GM18951 (cell line): ENCODE results near the gene FKBP8.

Experiments used
- POLR2A ChIP-seq: IDR thresholded peaks from 4 replicates; pipeline ENCODE4 v1.6.1; 2011; ENCODE audit warnings: mild to moderate bottlenecking; ENCODE audit not compliant: insufficient read length, insufficient read depth; ENCODE audit errors: extremely low read depth
- in situ Hi-C: fragments of 300-500 bp; cut with MboI; formaldehyde crosslinking; loops from one replicate; pipeline ENCODE4 v1.12.0; 2022; ENCODE audit warnings: low sequenced_read_pairs, mixed read lengths, inconsistent platforms; ENCODE audit not compliant: unreplicated experiment

FKBP8 gene

DNA sequence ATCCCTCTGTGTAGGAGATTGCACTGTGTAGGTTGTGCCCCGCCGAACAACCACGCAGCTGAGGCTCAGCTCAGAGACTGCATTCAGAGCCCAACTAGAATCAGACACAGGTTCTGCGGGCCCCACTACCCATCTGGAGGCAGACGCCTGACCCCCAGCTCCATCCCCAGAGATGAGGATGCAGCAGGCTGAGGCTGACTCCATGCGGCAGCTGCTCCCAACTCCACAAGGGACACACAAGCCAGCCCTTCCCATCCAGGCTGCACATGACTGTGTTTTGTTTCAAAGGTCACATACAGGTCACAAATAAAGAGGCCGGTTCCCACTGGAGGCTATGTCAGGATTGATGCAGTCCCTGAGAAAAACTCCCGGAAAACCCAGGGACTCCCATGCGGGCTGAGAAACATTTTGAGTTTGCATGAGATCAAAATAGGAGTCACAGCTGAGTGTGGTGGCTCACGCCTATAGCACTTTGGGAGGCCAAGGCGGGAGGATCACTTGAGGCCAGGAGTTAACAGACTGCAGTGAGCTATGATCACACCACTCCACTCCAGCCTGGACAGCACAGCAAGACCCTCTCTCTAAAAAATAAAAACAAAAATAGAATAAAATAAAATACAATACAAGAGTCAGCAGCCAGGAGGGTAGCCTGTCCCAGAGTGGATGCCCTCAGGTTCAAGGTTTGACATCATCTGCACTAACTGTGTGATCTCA lies 35.5 kb downstream of the FKBP8 start:
- no peak for TF ChIP-seq POLR2A
- in situ Hi-C loops = no loop called here

DNA sequence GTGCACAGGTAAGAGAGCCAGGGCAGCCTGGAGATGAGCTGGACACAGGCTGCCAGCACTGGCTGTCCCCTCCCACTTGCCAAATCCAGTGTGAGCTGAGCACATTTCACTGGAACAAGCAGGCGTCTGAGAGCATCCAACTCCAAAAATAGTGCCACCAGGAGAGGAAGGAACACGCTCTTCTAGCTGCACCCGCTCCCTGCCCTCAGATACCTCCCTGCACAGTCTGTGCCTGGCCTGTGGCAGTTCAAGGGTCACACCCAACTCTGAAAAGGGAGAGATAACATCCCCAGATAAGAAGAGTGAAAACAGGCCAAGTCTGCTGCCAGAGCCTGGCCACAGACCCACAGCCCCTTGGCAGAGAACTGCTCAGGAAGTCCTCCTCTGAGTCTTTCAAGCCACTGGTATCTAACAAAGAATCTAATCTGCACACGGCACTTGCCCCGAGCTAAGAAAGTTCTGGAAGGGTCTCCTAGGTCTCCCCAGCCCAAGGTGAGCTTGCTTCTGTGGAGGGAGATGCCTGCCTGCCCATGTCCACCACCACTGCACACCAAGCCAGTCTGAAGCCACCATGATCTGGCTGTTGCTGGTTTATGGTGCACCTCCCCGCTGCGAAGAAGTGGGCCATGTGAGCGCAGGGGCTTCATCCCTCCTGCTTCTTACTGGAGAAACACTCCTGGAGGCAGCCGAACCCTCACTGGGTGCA lies 36.2 kb downstream of the FKBP8 start:
- in situ Hi-C loops = no loop called here
- no peak for TF ChIP-seq POLR2A

DNA sequence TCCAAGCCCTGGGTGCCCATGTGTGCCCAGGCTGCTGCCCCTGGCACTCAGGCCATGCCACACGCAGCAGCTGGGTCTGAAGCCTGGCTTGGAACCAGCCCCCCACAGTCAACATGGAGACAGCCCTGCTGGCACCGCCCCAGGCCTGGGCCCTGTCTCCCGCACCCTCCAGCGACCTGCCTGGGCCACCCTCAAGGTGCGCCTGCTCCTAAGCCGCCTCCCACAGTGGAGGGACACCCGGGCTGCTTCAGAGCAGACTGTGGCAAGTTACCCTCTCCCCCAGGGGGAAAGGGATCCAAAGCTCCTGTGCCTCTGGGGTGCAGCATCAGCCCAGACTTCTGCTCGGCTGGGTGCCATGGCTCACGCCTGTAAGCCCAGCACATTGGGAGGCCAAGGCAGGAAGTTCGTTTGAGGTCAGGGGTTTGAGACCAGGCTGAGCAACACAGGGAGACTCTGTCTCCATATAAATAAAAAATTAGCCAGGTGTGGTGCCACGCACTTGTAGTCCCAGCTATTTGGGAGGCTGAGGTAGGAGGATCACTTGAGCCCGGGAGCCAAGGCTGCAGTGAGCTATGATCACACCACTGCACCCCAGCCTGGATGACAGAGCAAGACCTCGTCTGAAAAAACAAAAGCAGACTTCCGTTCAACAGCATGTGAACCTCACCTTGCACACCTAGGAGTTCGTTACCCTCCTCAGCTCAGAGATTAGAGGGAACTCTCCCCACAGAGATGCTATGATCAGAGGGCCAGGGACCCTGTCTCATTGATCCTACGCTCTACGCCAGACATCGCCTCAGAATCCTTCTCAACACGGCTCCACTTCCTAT lies 37.1 kb downstream of the FKBP8 start:
- in situ Hi-C loops = no loop called here
- no peak for TF ChIP-seq POLR2A

DNA sequence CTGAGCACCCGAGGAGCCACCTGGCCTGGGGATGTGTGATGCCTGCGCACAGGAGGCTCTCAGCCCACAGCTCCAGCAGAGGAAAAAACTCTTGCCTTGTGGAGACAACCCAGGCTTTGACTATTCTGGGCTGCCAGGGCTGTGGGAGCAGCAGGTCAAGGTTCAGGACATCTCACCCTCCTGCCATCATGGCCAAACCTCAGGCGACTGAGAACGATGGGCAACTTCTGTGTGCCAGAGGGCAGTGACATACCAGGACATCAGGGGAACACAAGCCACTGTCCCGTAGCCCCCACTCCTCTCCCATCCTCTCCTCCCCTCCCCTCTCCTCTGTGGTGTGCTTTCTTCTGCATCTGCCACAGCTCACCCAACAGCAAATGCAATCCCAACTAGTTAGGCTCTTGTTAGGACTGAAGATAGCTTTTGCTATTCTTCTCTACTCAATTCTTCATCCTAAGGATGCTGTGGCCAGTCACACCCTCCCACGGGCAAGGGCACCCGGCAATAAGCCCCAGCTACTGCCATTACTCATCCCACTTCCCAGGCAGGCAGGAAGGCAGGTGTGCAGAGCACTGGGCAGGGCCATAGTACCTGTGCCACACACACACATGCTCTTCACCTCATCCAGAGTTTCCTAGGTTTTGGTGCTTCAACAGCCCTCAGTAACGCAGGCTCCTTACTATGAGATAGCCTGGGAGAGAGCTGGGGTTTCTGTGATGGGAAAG lies 38.3 kb downstream of the FKBP8 start:
- TF ChIP-seq POLR2A = no peak
- in situ Hi-C loops = no loop called here

DNA sequence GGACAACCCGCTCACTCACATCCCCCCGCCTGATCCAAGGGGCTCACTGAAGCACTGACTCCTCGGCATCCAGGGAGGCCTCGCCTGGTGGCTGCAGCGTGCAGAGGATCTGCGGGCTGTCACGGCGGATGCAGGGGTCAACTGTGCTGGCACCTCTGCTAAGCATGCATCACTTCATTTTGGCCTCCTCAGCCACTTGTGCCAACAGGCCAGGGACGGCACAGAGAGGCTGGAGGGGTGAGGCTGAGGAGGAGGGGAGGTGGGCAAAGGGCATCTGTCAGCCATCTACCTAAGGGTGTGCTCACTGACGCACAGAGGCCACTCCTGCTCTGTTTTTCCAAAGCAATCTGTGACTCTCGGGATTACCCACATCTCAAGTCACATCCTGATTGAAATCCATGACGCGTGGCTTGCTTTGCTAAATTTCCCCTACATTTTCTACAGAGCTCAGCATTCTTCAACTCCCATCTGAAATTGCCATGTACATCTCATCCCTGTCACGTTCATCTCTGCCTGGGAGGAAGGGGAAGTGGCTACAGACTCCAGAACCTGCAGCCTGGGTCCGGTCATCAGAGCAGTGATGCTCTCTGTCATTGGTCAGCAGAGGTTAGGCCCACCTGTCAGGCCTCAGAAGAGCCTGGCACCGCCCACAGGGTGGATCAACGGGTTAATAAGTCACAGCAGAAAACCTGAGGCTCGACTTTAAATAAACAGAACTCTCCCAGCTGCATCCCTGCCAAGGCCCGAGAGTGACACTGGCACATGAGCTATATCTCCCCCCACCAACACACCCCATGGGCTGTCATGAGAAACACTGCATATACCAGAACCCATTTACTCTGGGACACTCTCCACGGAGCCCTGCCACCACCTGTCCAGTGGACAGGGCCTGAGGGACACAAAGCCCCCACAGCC lies 39.1 kb downstream of the FKBP8 start:
- TF ChIP-seq POLR2A = no peak
- in situ Hi-C loops = no loop called here

DNA sequence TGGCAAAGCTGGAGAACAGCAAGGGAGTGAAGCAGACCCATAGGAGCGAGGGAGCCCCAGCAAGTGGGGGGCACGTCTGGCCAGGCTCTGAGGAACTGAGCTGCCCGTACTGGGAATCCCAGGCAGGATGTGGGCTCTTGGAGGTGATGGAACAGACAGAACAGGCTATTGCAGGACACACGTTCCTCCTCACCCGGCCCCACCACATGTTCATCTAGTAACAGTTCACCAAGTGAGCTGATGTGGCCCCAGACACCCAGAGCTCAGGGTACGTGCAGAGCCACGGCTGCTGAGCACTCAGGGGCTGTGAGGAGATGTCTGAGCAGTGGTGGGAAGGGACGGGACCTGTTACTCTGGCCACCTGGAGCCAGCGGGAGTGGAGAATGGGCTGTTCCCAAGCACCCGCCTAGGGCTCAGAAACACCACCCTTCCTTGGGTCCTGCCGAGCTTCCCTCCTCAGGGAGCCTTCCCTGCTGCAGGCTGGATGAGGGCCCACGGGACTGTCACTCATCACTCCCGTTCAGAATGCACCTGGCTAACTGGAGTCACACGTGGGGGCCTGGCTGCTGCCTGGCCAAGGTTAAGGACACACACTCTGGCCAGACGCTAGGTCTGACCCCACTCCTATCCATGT lies 39.9 kb downstream of the FKBP8 start:
- in situ Hi-C loops = no loop called here
- TF ChIP-seq POLR2A = no peak

DNA sequence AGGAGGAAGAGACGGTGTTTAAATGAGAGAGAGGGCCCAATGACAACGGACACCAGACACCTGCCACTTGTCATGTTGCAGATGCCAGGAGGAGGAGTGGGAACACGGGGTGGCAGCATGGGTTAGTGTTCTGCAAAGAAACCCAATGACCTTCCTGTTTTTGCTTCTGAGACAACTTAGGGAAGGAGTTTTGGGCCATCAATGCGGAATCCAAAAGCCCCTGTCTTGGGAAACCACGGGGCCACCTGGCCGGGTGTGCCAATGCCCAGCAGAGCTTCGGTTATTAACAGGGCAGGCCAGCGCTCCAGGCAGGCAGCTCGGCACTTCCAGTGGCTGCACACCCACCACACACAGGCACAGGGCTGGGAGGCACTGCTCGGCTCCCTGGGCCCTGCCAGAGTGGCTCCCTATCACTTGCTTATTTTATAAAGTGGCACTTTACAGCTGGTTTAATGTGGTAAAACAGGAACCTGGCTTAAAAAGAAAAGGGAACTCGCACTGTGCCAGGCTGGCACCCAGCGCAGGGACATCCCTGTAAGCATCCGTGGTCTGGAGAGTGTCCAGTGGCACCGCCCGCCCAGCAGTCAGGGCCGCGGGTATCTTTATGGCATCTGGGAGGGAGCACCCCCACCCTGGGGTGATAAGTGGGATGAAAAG lies 40.6 kb downstream of the FKBP8 start:
- in situ Hi-C loops = no loop called here

DNA sequence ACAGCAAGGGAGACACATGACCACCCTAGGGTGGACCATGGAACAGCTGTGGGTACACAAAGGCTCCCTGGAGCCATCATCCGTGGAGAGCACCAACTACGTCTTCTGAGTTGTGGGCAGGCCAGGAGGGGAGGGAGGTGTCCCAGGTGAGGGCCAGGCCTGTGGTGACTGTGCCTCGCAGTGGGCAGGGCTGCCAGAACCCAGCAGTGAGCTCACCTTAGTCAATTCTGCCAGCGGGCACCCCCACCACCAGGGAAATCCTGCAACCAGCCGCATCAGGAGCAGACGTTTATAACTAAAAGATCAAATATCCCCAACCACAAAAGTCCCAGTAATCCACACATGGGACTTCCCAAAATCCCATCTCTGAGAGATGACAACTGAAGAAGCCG lies 41.1 kb downstream of the FKBP8 start:
- in situ Hi-C loops = no loop called here
- TF ChIP-seq POLR2A = no peak

More for the DNA sequence above, 40.6 kb downstream of the FKBP8 start:
- no peak for TF ChIP-seq POLR2A

DNA sequence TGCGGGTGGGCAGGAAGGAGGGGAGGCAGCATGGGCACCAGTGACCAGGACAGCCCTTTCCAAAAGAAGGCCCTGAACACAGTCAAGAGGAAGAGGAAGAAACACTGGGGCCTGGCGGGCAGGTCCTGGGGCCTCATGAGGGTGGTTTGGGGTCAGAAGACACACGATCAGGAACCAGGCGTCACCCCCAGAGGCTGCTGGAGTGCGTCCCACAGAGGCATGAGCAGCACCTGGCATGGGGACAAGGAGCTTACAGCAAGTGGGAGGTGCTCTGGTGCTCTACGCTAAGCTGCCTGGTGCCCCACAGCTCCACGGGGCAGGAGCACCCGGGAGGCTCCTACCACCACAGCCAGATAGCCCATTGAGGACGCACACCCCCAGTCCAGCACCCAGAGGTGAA lies 41.5 kb downstream of the FKBP8 start:
- in situ Hi-C loops = no loop called here

DNA sequence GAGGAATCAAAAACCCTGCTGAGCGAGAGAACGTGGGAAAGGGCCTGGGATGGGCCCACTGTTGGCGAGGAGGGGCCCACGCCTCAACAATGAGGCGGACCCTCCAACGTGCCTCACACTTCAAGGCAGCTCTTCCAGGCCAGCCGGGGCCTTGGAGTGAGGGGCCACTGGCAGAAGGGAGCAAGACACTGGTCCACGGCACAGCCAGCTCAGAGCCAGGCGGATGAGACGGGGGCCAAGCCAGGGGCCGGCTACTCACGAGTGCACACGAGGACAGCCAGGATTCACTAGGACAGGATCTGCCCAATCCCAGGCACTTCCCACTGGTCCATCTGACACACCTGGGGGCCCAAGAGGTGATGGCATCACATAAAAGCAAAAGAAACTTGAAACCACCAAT lies 42.0 kb downstream of the FKBP8 start:
- in situ Hi-C loops = no loop called here
- no peak for TF ChIP-seq POLR2A

More for the DNA sequence above, 41.5 kb downstream of the FKBP8 start:
- no peak for TF ChIP-seq POLR2A

DNA sequence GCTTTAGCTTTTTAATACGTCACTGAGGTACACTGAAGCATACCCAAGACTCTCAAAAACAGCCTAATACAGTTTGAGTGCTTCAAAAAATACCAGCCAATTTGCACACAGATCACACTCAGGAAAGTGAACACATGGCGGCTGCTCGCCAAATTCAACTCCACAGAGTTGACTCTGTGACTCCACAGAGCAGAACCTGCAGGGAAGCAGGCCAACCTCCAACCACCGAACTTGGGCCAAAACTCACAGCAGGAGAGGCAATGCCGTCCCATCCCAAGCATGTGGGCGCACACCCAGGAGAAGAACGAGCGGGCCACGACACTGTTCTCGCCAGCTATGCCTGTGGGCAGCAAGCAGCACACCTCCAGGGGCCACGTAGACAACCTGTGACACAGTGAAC lies 42.6 kb downstream of the FKBP8 start:
- in situ Hi-C loops = no loop called here
- no peak for TF ChIP-seq POLR2A
